NCI-H1694 (cell line): ENCODE measurements around the gene ARSI.

Experiments used
- DNase-seq: peaks from one replicate; lab custom pipeline; 2025; lab: John Stamatoyannopoulos, UW

Gene ARSI

DNA sequence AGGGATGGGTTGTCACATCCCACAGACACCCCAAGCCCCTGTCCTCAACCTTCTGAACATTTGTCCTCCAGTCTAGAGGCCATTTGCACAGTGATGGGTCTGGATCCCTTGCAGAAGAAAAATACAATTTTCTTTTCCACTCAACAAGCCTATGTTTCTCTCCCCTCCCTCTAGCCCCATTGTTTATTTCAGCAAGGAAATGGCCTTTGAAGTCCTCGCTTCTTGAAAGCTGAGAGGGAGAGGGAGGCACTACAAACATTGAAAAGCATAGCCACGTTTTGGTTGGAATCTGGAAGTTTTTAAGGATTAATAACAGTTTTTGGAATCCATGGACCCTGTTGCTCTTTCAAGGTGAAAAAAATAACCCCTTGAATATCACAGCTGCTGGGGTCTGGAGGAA, 24.0 kb upstream of the ARSI start:
- no peak for DNase-seq

DNA sequence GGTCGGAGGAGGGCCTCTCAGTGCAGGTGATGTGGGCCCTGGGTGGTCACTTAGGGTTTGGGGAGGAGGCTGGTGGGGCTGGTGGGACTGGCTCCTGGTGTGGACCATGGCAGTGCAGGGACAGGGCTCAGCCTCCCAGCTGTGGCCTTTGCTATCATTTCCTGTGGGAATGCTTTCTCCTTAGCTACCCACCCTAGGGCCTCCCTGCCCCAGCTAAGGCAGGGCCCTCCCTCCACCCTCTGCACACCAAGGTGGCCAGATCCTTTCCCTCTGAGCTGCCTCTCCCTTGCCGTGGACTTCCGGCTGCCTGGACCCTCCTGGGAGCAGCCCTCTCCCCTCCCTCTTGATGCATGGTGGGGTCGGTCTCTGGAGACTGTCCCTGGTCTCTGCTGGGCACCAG, 22.7 kb upstream of the ARSI start:
- DNase-seq, result no peak

DNA sequence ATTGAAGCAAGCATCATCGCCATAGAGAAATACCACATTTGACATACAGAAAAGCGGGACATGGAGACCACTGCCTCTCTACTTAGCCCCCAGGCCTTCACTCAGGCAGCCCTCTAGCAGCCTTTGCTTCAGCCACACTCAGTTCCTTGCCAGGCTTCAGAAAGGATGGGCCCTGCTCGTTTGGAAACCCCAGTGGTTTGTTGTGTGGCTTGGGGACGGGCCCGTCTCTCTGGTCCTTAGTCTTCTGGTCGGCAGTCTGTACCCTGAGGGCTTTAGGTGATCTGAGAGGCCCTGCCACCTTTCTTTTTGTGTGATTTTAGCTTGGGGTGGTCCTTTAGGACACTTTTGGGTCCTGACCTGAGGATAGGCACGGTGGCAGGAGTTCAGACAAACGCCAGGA, 21.1 kb upstream of the ARSI start:
- DNase-seq, result no peak

DNA sequence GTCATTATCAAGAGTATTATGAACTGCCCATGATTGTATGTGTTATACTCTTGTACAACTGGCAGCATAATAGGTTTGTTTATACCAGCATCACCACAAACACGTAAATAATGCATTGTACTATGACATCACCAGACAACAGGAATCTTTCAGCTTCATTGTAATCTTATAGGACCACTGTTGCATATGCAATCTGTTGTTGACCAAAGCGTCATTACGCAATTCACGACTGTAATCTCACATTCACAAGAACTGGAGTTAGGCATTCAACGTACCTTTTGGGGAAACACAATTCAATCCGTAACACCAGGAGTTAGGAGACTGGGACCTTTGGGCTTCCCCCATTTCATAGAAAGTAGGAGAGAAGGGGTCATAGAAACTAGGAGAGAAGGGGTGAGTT, 20.4 kb upstream of the ARSI start:
- DNase-seq, result no peak

DNA sequence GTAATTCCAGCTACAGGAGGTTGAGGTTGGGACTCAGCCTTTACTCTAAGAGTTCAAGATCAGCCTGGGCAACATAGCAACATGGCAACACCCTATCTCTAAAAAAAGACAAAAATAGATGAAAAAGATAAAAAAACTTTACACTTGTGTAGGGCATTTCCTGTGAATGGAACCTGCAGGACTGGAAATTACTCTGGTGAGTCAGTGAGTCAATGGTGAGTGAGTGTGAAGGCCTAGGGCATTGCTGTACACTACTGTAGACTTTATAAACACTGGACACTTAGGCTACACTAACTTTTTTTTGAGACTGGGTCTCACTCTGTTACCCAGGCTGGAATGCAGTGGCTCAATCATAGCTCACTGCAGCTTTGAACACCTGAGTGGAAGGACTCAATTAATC, 19.5 kb upstream of the ARSI start:
- no peak for DNase-seq

DNA sequence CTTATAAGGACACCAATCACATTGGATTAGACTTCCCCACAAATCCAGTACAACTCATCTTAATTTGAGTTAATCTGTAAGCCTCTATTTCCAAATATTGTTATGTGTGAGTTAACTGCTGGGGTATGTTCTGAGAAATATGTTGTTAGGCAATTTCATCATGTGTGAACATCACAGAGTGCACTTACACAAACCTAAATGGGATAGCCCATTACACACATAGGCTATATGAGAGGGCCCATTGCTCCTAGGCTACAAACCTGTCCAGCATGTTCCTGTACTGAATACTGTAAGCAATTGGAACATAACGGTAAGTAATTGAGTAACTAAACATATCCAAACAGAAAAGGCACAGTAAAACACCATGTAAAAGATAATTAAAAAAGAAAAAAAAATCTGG, 19.1 kb upstream of the ARSI start:
- no peak for DNase-seq

DNA sequence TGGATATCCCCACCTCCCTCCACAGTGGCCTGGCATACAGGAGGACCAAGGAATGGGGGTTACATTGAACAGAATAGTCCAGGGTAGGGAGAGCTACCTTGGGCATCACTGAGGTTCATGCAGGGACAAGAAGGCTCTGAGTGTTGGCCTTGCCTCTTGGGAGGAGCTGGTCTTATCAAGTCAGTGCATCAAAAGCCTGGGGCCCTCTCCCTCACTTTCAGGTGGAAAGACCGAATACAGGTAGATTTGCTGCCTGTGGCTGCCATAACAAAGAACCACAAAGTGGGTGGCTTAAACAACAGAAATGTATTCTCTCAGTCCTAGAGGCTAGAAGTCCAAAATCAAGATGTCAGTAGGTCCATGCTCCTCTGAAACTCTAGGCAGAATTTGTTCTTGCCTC, 18.5 kb upstream of the ARSI start:
- no peak for DNase-seq

DNA sequence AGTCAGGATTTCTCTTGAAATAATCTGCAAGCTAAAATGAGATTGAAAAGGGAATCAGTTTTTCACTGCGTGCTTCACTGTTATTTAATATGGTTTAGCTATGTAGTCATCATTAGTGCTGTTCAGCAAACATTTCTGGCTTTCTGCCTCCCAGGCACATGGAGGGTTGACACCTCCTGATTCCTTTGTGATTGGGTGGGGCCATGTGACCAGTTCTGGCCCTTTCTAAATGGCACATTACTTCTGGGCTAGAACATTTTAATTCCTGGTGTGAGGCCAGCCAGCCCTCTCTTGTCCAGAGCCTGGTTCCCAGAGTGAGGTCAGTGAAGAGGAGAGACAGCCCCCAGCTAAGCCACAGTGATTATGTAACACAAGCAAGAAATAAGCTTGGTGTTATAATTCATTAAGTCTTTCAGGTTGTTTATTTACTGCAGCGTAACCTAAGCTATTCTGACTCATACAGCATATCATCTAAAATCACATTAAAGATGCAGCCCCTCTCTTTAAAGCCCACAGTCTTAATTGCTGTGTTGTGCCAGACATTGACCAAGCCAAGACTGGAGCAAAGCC, 17.4 kb upstream of the ARSI start:
- DNase-seq, result no peak

DNA sequence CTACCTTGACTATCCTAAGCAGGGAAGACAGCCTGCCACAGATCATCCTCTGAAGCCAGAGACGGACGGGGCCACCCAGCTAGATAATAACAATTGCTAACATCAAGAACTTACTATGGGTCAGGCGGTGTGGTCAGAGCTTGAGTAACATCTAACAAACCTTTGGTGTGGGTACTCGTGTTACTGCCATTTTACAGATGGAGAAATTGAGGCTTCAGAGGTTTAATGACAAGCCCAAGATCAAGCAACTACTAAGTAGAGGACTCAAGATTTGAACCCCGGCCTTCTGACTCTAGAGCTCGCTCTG, 16.7 kb upstream of the ARSI start:
- no peak for DNase-seq

DNA sequence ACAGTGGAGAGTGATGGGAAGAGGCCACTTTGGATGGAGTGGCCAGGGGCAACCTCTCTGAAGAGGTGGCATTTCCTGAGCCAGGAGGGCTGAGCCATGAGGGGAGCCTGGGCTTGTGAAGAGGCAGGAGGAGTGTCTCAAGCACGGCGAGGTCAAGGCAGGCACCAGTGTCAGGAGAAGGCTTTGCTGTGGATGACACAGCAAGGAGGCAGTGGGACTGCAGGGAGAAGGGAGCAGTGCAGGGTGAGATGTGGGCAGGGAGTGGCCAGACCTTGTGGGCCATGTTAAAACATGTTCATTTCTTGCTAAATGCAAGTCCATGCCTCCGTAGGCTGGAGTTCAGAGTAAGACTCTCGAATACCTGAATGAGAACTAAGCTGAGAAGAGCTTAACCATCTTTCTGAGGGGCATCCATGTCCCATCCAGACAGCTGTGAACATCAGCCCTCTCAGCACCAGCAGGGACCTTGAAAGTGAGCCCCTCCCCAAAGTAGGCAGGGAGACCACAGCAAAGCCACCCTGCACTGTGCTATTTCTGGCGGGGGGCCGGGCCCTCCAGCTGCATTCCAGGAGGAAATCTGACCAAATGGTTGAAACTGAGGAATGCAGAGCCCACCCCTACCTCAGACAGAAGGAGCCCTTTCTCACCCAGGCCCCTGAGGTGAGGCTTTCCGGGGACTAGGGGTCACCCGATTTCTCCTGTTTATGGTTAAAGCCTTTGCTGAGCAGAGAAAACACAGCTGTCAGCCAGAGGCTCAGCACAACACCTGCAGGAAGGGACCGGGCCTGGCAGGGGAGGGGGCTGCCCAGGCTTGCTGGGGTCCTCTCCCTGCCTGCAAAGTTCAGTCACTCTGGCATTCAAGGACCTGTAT, 16.1 kb upstream of the ARSI start:
- DNase-seq, result no peak

DNA sequence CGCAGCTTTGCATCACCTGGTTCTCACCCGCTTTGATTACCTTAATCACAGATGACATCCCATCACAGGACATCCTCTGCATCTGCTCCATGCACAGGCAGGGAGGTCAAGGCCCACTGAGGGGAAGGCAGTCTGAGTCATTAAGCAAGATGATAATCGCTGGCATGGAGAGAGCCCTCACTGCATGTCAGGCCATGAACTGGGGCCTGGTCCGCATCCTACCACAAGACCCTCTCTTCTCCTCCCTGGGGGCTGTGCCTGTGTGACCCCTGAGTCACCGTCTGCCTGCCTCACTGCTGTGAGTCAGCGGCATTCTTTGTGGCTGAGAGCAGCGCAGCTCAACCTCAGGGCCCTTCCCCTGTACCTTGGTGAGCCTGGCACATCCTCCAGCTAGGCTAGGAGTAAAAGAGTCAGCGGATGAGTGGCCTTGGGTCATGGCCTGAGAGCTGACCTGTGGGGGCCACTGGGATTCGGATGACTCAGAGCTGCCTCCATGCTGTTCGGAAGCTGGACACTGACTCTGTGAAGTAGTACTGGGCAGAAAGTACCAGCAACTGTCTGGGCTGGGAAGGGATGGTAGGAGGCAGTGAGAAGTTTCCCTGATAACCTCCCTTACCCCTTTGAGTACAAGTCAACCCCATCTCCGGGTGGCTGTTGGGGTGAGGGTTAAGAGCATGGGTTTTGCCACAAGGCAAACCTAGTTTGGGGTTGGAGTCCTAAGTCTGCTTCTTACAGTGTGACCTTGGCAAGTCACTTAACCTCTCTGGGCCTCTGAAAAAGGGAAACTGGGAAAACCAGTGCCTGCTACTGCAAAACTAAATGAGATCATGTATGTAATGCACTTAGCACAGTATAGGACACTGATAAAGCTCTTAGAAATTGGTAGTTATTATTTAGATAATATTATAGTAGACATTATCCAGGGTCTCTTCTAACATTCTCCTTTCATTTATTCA, 14.6 kb upstream of the ARSI start:
- DNase-seq, result no peak

DNA sequence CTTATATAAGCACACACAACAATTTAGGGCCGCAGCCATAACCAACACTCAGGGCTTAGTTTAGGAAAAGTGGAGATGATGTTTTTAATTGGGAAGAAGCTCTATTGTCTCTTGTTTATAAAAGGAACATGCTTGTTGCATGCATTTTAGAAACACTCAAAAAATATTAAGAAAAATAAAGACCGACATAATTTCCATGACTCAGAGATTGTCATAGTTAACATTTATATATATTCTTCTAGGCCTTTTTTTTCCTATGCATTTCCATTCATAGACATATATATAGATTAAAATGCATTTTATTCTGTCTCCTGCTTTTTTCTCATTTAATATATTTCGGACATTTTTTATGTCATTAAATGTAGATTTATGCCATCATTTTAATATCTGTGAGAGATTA, 13.6 kb upstream of the ARSI start:
- no peak for DNase-seq

DNA sequence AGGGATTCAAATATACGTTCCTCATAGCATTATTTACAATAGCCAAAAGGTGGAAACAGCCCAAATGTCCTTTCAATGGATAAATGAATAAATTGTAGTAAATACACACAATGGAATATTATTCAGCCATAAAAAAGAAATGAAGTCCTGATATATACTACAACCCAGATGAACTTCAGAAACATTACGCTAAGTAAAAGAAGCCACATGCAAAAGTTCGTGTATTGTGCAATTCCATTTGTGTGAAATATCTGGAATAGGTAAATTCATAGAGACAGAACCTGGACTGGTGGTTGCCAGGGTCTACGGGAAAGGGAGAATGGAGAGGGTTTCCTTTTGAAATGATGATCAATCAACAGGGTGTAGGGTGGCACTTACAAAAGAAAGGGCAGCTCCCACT, 12.5 kb upstream of the ARSI start:
- DNase-seq, result no peak

DNA sequence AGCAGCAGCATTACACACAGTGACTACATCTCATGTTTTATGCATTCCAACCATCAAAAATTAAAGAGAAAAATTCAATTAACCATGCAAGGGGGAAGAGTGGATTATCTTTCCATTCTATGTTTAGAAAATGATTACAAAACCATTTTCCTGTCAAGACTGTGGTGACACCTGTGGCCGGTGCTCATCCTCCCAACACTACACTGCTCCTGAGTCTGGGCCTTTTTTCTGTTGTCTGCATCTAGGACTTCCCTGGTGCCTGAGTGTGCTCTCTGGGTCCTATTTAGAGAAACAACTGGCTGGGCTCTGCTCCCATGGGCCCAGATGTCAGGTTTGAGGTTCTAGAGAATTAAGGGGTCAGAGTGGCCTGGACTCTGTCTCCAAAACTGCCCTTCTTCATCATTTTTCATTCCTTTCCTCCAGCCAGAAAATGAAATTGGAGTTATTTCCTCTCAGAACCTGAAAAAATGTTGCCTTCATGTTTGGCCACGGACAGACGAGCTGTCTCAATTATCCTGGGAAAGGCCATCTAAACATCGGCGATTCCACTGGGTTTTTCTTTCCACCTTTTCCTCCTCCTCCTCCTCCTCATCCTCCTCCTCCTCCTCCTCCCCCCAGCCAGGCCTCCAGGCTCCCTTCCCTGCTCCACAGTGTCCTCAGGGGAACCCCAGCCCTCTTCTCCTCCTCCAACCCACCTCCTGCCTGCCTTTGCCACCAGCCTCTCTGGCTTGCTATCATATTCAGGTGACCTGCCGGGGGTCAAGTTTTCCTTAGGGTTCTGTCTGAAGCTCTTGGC, 11.4 kb upstream of the ARSI start:
- no peak for DNase-seq

DNA sequence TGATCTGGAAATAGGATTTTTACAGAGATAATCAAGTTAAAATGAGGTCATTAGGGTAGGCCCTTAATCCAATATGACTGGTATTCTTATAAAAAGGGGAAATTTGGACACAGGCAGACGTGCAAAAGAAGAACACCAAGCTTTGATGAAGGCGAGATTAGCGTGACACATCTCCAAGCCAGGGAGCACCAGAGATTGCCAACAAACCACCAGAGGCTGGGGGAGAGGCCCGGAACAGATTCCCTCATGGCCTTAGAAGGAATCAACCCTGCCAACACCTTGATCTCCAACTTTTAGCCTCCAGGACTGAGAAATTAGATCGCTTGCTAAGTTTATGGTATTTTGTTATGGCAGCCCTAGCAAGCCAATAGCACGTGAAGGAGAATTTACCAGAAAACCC, 10.8 kb upstream of the ARSI start:
- no peak for DNase-seq

DNA sequence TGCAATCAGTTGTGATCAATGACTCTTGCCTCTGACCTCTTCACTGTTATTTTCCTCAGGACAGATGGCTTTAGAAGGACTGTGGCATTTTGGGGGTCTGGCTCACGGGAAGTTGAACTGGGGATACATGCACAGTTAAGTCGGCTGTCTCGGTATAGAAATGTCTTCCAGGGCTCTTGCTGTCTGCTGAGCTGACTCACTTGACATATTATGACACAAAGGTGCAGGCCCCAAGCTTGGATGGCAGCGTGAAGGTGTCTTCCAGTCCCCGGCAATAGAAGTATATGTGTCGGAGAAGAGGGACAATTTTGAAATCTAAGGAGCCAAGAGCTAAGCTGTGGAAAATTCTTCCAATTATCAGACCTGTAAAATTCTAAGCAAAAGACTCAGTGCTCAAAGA, 9.8 kb upstream of the ARSI start:
- no peak for DNase-seq

DNA sequence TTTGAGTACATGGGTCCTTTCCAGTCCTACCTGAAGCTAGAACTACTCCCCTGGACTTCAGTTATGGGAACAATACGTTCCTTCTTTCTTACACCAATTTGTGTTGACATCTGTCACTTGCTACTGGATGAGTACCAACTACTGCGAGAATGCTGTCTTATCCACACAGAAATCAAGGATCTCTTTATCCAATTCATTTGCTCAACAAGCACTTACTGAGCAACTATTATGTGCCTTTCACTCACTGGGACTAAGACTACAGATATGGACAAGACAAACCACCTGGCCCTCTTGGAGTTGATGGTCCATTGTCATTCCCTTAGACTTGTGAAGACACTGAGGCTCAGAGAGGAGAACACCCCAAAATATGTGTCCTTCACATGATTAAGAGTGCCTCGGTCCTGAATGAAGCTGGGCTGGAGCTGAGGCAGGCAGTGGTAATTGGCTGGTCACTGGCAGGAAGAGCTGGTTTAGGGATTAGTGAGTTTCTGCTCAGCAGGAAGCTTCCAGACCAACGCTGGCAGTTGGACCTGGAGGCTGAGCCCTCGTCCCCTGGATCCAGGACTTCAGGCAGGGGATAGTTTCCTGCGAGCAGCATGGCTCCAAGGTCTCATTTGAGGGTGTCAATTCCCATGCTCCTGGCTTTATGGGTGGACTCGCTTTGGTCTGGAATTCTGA, 8.4 kb upstream of the ARSI start:
- no peak for DNase-seq

DNA sequence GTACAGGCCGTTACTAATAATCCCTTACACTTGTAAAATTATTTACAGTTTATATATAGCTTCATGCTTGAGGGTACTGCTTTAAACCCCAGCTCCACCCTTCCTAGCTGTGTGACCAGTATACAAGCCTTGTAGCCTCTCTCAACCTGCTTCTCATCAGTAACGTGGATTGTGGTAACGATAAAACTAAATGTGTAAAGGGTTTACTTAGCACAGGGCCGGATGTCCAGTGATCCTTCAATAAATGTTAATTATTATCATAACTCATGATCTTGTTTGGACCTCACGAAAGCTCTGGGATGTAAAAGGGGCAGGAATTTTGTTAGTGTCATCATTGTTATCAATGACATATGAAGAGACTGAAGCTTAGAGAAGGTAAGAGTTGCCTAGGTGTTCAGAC, 7.5 kb upstream of the ARSI start:
- DNase-seq, result no peak

DNA sequence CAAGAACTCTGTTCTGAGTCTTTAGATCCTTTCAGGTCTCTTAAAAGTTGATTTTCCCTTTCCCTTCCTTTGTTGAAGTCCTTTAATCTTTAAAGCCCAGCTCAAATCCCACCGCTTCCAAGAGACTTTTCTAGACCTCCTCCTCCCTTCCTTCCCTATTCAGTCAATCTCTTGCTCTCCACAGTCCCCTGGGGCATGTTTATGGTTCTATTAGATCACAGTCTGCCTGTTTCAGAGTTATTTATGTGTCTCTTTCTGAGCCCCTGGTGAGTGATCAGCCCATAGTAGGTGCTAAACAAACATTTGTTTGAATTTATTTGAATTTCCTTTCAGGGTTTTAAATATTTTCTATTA, 7.2 kb upstream of the ARSI start:
- no peak for DNase-seq

DNA sequence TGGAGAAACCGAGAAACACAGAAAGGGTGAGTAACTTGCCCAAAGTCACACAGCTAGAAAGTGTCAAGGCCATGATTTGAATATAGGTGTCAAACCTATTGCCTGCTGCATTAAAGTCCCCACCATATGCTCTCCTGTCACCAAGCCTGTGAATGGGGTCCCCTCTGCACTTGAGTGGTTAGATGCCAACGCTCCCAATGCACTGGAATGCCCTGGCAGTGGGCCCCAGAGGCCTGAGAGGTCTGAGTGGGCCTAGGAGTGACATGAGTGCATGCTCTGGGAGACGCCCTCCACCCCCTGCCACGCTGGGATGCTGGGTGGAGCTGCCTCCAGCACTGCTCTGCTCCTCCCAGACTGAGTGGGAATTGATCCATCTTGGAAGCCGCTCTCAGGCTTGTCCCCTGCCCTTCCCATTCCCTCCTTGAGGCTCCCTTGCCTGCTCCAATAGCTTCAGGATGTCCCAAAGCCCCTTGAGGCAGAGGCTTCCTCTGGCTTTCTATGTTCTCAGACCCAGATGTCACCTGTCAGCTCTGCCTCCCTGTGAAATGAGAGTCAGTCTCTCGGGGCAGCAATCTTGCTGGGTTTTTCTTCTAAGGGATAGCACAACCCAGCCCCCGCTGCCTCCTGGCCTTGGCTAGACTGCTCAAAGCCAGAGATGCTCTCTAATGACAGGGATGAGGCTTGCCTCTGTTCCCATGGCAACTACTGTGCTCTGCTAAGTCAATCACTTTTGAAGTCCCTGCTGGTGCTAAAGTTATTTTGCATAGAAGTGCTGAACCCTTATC, 6.6 kb upstream of the ARSI start:
- no peak for DNase-seq
